ENCODE results near the gene CCDC57. TPM values are rescaled to one million over a fixed set of nuclear protein-coding genes. Genes with fewer than 3 reads are reported as not detected.

The CCDC57 gene
- total and polyA plus RNA-seq, 9 of the 15 experiments (the other 6 are each of a cell fraction or from before 2014, with no cell fraction given) = 0.83 to 36.2 (median 13.6) TPM

DNA sequence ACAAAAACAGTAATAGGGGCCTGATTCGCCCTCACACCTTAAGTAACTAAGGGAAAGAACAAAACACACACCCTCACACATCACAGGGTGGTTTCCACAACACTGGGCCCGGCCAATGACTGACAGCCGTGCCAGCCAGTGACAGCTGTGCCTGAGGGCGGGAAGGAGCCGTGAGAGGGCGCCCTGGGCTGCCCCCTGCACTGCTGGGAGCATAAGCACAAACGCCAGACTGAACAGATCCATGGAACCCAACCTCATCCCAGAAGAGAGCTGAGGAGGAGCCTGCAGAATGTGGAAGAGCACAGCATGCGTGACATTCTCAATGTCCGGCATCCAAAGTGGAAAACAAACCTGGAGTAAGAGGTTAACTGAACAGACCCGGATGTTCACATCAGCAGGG, 44.8 kb upstream of the CCDC57 start (continued):
- TF ChIP-seq, protein P1, sequence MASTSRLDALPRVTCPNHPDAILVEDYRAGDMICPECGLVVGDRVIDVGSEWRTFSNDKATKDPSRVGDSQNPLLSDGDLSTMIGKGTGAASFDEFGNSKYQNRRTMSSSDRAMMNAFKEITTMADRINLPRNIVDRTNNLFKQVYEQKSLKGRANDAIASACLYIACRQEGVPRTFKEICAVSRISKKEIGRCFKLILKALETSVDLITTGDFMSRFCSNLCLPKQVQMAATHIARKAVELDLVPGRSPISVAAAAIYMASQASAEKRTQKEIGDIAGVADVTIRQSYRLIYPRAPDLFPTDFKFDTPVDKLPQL (IDR thresholded peaks at IDR 0.05; ENCODE audit: extremely low read depth, insufficient read length) = no peak
- TF ChIP-seq CREBBP (IDR thresholded peaks at IDR 0.05; ENCODE audit: low read depth, low read length) (no peak), ATF7 (IDR thresholded peaks at IDR 0.05) (no peak), ZBTB33 (CRISPR knock-in tag; IDR thresholded peaks at IDR 0.05) (no peak), CREB5 (CRISPR knock-in tag; IDR thresholded peaks at IDR 0.05) (no peak)
- TF ChIP-seq, protein P2, sequence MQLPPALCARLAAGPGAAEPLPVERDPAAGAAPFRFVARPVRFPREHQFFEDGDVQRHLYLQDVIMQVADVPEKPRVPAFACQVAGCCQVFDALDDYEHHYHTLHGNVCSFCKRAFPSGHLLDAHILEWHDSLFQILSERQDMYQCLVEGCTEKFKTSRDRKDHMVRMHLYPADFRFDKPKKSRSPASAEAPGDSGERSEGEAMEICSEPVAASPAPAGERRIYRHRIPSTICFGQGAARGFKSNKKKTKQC (CRISPR knock-in tag; IDR thresholded peaks at IDR 0.05) = no peak
